ENCODE measurements around the gene CD207.

Gene CD207

GRCh38 chr2:70793450-70793849, 42.2 kb downstream of the CD207 start:
- no peak for DNase-seq

DNA sequence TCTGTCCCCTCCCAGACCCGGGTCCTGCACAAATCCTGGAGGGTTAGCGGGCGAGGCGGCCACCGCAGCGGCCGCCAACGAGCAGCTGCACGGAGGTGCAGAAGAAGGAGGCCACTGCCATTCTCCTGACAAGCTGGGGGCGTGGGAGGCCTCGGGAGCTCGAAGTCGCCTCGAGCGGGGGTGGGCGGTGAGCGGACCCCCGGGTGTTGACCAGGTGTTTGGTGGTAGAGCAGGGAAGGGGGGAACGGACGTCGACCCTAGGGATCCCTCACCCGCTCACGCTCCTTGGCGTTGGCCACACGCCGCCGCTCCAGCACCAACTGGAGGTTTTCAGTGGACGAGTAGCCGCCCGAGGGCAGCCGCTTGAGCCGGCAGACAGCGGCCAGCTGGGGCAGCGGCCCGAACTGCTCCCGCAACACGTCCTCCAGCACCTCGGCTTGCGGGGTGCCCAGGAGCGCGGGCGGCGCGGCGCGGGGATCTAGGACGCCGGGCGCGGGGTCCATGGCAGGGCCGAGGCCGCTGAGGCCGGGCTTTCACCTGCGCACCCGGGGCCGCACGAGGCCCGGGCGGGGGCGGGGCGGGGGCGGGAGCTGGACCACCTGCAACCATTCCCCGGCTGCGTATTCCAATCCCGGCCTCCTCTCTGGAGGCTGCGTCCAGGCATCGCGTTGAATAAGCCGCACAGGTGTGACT, 45.3 kb downstream of the CD207 start, which contains the start of gene FIGLA:
FIGLA (minus strand) TSS at position 508 of the 693 bp plus-strand sequence; CDS start at position 503, 5 bp downstream.
- no peak for DNase-seq

GRCh38 chr2:70789304-70790135, 46.1 kb downstream of the CD207 start:
- peak; percentile 61 for DNase-seq

- DNase-seq, result peak; percentile 13
Observed at GRCh38 chr2:70785137-70785911, 50.3 kb downstream of the CD207 start.

DNA sequence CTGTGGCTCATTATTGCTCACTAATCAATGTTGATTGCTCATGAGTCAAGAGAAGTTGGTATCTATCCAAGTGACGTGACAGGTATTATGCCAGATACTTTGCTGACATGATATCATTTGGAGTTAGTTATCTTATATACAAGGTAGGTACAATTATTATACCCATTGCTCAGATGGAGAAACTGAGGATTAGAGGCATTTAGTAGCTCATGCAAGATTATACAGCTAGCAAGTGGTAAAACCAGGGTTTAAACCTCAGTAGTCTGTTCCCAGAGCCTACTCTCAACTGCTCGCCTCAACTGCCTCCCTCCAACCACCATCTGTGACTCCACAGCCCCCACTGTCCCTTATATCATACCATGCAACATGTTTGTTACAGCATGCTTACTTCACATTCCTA, 51.3 kb downstream of the CD207 start:
- DNase-seq, result no peak

All from activated T-cell treated with anti-CD3 and anti-CD28 coated beads for 4 hours (primary cell).